Kidney (tissue), 14 donors: ENCODE data around the gene GRIN2A. TPM values are rescaled to one million over a fixed set of nuclear protein-coding genes. Genes with fewer than 3 reads are reported as not detected.

Source experiments
- DNase-seq, 5 donors: peaks; one replicate each; pipeline ENCODE4 v3.0.0-alpha.2; 2013 to 2020
- FAIRE-seq: peaks from 2 replicates; lab custom pipeline; 2012; peaks lifted over from hg19 to GRCh38; lab: Jason Lieb, UNC
- H3K27ac ChIP-seq, 2 donors: one replicate each; pipeline ENCODE4 v1.7.0; 2013; ENCODE audit warnings: low read depth in 2 of 2, low read length in 2 of 2, inconsistent platforms in 1 of 2
- H3K27me3 ChIP-seq: one replicate; pipeline ENCODE4 v1.7.1; 2013; ENCODE audit warnings: low read length, inconsistent platforms; ENCODE audit not compliant: control insufficient read depth, insufficient read depth
- H3K36me3 ChIP-seq, 3 donors: one replicate each; pipeline versions ENCODE4 v1.7.0 to v1.7.1; 2013; ENCODE audit warnings: low read length in 3 of 3, control low read depth in 1 of 3, inconsistent platforms in 1 of 3; ENCODE audit not compliant: insufficient read depth in 3 of 3, control insufficient read depth in 2 of 3
- H3K4me1 ChIP-seq, 3 donors: one replicate each; pipeline versions ENCODE4 v1.7.0 to v1.7.1; 2013; ENCODE audit warnings: low read length in 3 of 3, inconsistent platforms in 1 of 3, low read depth in 1 of 3; ENCODE audit not compliant: control insufficient read depth in 2 of 3, insufficient read depth in 2 of 3
- H3K4me3 ChIP-seq, 3 donors: one replicate each; pipeline versions ENCODE4 v1.7.0 to v1.8.1; 2013; ENCODE audit warnings: low read length in 3 of 3, control low read depth in 1 of 3, inconsistent platforms in 1 of 3
- H3K9ac ChIP-seq, 3 donors: one replicate each; pipeline versions ENCODE4 v1.7.0 to v1.7.1; 2013; ENCODE audit warnings: low read length in 3 of 3, control low read depth in 1 of 3, inconsistent platforms in 1 of 3
- H3K9me3 ChIP-seq, 3 donors: one replicate each; pipeline versions ENCODE4 v1.7.0 to v1.7.1; 2013; ENCODE audit warnings: low read length in 3 of 3, control low read depth in 1 of 3, inconsistent platforms in 1 of 3; ENCODE audit not compliant: control insufficient read depth in 2 of 3, insufficient read depth in 1 of 3
- CTCF ChIP-seq: IDR thresholded peaks from 3 replicates; pipeline ENCODE4 v1.5.1; 2012; ENCODE audit warnings: mild to moderate bottlenecking, moderate library complexity, borderline replicate concordance; ENCODE audit not compliant: insufficient read depth; ENCODE audit errors: extremely low read depth
- intact Hi-C: fragments of 100-400 bp; cut with DNase I; formaldehyde crosslinking; loops from one replicate; pipeline ENCODE4 v1.11.1; 2022
- polyA plus RNA-seq: library from polyadenylated mRNA; stranded (reverse); fragments of 350-450 nt; fragmentation: Illumina TruSeq; extraction: RNeasy Lipid Tissue Mini Kit (QIAGEN cat#74804); gene quantifications from one replicate; pipeline ENCODE4 v1.2.3, GENCODE V29; 2014; ENCODE audit warnings: low read depth, low replicate concordance; ENCODE audit not compliant: insufficient read depth
- total RNA-seq: library from RNA; stranded (reverse); fragmentation: NEBNext Ultra II Directional; extraction: Animal tissue kit (Norgen Biotek cat#: 25700); gene quantifications from one replicate; pipeline ENCODE4 v1.2.1, GENCODE V29; 2021
- donor health status: control.
- donor health status: control.
- donor health status: control.
- donor health status: control.
- donor health status: control.
- donor health status: DM: yes; HTN: yes; CAD: no.
- donor health status: Normal renal cell carcinoma (clear cell type).

Gene GRIN2A
- total and polyA plus RNA-seq, 2 donors from 2014 or later, result 0.28 to 6.5 TPM

GRCh38 chr16:10189861-10190390, 7.7 kb upstream of the GRIN2A start:
- H3K4me1 ChIP-seq, result no peaks in the 10 kb centered on the region
- FAIRE-seq, result no peak
- no peak overlapping the region for H3K4me3 ChIP-seq
- no peaks in the 10 kb centered on the region for H3K36me3 ChIP-seq
- intact Hi-C loops, result no loop called here
- no peaks in the 10 kb centered on the region for H3K9me3 ChIP-seq
- DNase-seq, result peak in 1 of 5 donors; percentile 54
- no peak overlapping the region for H3K27ac ChIP-seq
- H3K27me3 ChIP-seq, result no peaks in the 10 kb centered on the region
- no peak overlapping the region for H3K9ac ChIP-seq
- no peak for TF ChIP-seq CTCF

GRCh38 chr16:10188236-10188635, 6.0 kb upstream of the GRIN2A start:
- Histone ChIP-seq H3K9me3 (no peaks in the 10 kb centered on the region), H3K27me3 (peaks cover 2% of the 10 kb centered on the region), H3K4me3 (no peak overlapping the region), H3K36me3 (no peaks in the 10 kb centered on the region), H3K9ac (no peak overlapping the region), H3K27ac (no peak overlapping the region), H3K4me1 (no peaks in the 10 kb centered on the region)
- intact Hi-C loops, result no loop called here
- DNase-seq (no peak), FAIRE-seq (no peak)
- TF ChIP-seq CTCF, result no peak

GRCh38 chr16:10181196-10182162, 749 bp downstream of the GRIN2A start:
- Histone ChIP-seq H3K36me3 (no peaks in the 10 kb centered on the region), H3K4me1 (peaks cover 0 to 5% (median 0%) of the 10 kb centered on the region in 3 donors), H3K27me3 (peaks cover 5% of the 10 kb centered on the region), H3K27ac (no peak overlapping the region), H3K9me3 (no peaks in the 10 kb centered on the region), H3K9ac (no peak overlapping the region), H3K4me3 (peak overlapping the region; percentile 13 to 47 (median 16))
- peak; percentile 86 for TF ChIP-seq CTCF
- FAIRE-seq, result no peak
- intact Hi-C loops, result no loop called here
- peak; percentile 87 to 91 (median 90) for DNase-seq
